Fibroblast of villous mesenchyme (primary cell): ENCODE results near the gene ZNF511. TPM values are rescaled to one million over a fixed set of nuclear protein-coding genes. Genes with fewer than 3 reads are reported as not detected.

Experiments used
- DNase-seq: peaks from one replicate; pipeline ENCODE4 v3.0.0-alpha.2; 2010; ENCODE audit warnings: low read depth
- H3K4me3 ChIP-seq: 2 replicates; pipeline ENCODE4 v1.5.1; 2011; ENCODE audit warnings: low read depth, mild to moderate bottlenecking, low read length
- CTCF ChIP-seq: IDR thresholded peaks from 2 replicates; pipeline ENCODE4 v1.5.1; 2012; ENCODE audit warnings: low read depth, mild to moderate bottlenecking, low read length; ENCODE audit not compliant: insufficient read depth
- total RNA-seq: library from RNA; depleted of rRNA; stranded (reverse); fragments of >200 nt; gene quantifications from 2 replicates; pipeline ENCODE4 v1.2.3, GENCODE V29; 2012

Gene ZNF511
- total RNA-seq, 1 donor, result 21.2 TPM

DNA sequence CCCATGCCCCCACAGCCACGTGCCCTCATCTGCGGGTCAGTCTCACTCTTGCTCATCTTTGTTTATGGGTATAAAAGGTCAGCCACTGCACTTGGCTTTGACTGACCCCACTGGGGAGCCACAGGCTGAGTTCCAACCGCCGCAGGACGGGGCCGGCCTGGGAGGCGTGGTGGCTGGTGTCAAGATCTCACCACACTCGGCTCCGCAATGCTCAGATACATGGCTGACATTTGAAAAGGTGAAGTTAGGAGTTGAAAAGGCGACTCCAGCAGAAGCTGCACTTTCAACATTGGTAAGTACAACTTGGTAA is 14.9 kb upstream of the ZNF511 start:
- DNase-seq, result no peak
- no peak for TF ChIP-seq CTCF
- H3K4me3 ChIP-seq, result no peak overlapping the region

DNA sequence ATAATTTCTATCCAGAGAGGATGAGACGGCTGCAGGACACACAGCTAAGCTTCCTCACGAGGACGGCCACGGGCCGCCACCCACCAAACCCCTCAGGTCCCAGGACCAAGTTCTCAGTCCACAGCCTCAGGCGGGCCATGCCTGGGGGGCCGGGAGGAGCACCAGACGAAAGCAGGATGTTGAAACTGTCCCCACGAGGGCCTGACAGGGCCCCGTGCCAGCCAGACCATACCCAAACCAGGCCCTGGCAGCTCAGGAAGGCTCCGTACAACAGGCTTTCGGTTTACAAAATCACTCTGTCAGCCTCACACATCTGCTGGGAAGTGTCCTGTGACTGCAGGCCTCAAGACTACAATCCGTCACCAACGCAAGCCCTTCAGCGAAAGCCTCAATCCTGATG is 14.5 kb upstream of the ZNF511 start:
- no peak for DNase-seq
- H3K4me3 ChIP-seq, result no peak overlapping the region
- TF ChIP-seq CTCF, result no peak

GRCh38 chr10:133295426-133296320 is 13.0 kb upstream of the ZNF511 start:
- H3K4me3 ChIP-seq, result no peak overlapping the region
- TF ChIP-seq CTCF, result no peak
- no peak for DNase-seq

- H3K4me3 ChIP-seq, result no peak overlapping the region
- DNase-seq, result no peak
- no peak for TF ChIP-seq CTCF
Measured at GRCh38 chr10:133297504-133297903, 11.2 kb upstream of the ZNF511 start.

DNA sequence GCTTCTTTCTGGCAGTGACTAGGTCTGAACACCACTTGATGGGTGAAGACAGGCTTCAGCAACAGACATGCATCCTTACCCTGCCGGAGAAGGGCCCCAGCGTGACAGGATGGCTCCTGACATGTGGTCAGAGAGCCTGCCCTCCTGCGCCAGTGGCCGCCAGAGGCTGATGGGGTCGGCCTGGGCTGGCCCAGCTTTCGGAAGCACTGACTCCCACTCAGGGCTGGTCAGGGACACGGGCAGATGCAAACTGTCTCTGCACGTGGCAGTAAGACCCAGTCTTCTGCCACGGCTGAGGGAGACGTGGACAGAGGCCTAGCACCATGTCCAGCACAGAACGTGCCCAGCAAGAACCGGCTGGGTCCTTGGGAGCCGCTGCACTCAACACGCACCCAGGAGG is 10.2 kb upstream of the ZNF511 start:
- no peak for TF ChIP-seq CTCF
- H3K4me3 ChIP-seq, result no peak overlapping the region
- DNase-seq, result no peak

DNA sequence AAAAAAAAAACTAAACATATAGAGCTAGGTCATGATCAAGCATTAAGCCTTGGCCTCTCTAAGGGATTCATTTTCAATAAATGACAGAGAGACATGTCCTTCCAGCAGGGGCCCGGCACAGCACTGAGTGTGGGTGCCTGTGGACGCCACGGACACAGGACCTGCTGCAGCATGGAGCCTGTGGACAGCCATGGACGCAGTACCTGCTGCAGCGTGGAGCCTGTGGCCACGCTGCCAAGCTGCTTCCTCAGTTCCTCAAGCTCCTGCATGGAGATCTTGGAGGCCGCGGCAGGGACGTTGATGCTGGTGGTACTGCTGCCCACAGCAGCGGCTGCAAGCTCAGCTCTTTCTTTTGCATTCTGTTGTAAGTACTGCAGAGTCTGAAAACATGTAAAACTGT is 9.5 kb upstream of the ZNF511 start:
- TF ChIP-seq CTCF, result no peak
- no peak for DNase-seq
- H3K4me3 ChIP-seq, result no peak overlapping the region

DNA sequence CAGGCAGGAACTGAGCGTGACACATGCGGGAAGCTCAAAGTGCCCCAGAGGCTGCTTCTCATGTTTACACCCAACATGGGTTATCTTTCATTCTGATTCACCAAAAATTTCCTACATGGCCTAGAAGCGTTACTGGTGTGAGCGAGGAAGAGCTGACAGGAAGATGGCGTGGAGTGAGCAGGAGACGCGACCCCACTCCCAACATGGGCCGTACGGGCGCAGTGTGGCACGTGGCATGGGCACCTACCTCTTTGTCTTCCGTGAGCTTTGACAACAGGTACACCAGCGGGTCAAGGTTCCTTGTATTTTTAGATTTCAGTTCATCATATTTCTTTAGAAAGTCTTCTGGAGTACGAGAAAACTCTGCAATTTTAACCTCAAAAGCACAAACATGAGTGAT is 9.0 kb upstream of the ZNF511 start:
- TF ChIP-seq CTCF, result no peak
- no peak overlapping the region for H3K4me3 ChIP-seq
- no peak for DNase-seq
